IPS-11a (cell line): Measurements from ENCODE around the gene DNASE1.

Experiments
- H3K4me3 ChIP-seq: one replicate; pipeline ENCODE4 v1.5.1; 2013; ENCODE audit warnings: low read depth, low read length, control low read depth

Gene DNASE1

GRCh38 chr16:3661922-3662321 is 7.4 kb downstream of the DNASE1 start:
- H3K4me3 ChIP-seq, result no peak overlapping the region

DNA sequence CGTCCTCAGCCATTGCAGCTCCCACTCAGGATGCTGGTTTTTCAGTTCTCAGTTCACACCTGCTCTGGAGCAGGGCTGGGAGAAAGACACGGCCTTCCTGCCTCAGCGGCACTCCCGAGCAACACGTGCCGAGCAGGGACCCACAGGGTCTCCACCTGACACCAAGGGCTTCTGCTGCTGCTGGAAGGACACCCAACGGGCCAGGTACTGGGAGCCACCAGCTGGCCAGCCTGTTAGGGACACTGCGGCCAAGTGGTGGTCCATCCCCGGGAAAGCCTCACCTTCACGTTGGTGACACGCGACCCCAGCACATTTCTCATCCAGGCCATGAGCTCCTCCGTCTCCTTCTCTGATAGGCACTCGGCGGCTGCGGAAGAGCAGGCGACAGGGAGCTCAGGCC is 8.1 kb downstream of the DNASE1 start:
- no peak overlapping the region for H3K4me3 ChIP-seq

GRCh38 chr16:3664187-3664896 is 9.9 kb downstream of the DNASE1 start:
- no peak overlapping the region for H3K4me3 ChIP-seq

- no peak overlapping the region for H3K4me3 ChIP-seq
These were observed 11.0 kb downstream of the DNASE1 start for GRCh38 chr16:3665508-3665907.

GRCh38 chr16:3668626-3669025 is 14.1 kb downstream of the DNASE1 start:
- no peak overlapping the region for H3K4me3 ChIP-seq

GRCh38 chr16:3669082-3669481 is 14.6 kb downstream of the DNASE1 start:
- H3K4me3 ChIP-seq, result no peak overlapping the region

- H3K4me3 ChIP-seq, result no peak overlapping the region
These were observed 16.2 kb downstream of the DNASE1 start for GRCh38 chr16:3670711-3671110.

DNA sequence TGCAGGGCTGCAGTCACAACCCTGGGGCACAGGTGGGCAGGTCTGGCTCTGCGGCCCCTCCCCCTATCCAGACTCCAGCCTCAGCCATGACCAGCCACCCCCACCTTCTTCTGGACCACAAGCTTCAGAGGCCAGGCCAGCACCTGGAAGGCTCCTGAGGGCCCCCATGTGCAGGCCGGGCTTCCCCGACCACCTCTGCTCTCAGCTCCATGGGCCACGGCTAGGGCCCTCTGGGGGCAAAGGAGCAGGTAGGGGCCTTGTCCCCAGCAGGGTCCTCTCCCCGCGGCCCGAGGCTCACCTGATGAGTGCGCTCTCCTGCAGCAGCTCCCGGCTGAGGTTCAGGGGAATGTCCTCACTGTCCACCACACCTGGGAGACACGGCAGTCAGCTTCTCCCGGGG is 16.9 kb downstream of the DNASE1 start:
- no peak overlapping the region for H3K4me3 ChIP-seq

- no peak overlapping the region for H3K4me3 ChIP-seq
These were observed 18.1 kb downstream of the DNASE1 start for GRCh38 chr16:3672571-3673041.

DNA sequence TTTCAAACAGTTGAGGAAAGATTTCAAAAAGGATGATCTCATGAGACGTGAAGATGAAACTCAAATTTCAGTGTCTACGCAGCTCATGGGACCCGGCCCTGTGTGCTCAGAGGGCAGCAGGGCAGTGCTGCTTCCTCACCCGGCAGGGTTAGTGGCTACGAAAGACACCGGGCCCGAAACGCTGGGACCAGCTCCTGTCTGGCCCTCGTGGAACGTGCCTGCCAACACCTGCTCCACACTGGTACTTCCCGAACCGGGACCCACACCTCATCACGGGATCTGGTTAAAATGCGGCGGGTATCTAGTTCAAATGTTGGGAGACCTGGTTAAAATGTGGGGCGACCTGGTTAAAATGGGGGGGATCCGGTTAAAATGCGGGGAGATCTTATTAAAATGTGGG is 18.7 kb downstream of the DNASE1 start:
- H3K4me3 ChIP-seq, result no peak overlapping the region

DNA sequence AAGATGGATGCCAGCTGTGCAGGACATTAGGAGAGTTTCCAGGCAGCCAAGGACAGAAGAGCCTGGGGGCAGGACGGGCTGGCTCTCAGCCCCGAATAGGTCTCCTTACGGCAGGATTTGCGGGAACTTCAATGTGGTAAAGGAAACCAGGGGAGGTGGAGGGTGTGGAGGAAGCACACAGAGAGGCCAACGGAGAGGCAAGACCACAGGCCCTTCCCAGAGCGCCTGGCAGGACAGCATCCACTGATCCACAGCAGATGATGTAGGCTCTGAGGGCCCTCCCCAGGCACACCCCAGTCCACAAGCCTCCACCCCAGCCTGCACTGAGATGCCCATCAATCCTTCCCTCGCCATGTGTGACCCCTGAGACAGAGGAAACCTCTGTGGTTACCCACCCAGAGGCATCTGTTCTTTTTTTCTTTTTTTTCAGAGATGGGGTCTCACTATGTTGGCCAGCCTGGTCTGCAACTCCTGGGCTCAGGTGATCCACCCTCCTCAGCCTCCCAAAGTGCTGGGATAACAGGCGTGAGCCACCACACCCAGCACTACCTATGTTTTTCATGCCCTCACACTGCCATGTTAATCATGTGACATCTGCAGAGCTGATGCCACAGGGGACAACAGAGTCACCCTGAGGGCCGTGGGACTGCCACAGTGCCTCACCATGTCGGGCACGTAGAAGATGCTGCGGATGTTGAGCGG is 19.3 kb downstream of the DNASE1 start:
- H3K4me3 ChIP-seq, result no peak overlapping the region

DNA sequence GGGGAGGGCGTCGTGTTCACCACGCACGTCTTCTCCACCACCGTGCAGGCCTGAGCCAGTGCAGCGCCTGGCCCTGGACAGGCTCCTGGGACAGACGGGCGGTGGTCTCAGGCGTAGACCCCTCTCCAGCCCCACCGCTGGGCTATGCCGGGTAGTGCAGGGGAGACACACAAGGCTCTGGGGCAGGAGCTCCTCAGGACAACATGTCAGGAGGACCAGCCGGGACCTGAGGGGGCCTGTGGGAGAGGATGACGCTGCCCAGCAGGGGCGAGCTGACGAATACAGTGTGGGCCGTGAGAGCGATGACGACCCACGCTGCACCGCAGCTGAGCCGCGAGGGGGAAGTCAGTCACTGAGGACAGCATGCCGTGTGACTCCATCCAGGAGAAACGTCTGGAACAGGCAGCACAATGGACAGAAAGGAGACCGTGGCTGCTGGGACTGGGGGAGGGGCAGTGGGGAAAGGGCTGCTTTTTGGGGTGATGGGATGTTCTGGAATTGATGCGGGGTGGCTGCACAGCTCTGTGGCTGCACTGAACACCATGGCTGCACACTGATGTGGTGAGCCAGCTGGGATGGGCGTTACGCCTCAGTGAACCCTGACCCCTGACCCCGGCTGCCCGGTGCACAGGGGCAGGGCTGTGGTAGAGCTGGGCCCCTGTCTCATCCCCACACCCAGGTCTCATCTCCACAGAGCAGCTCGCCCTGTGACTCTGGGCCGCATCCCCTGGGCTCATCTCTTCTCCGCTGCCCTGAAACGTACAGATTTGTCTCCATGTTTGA is 20.2 kb downstream of the DNASE1 start:
- no peak overlapping the region for H3K4me3 ChIP-seq

GRCh38 chr16:3675601-3676130 is 21.2 kb downstream of the DNASE1 start:
- H3K4me3 ChIP-seq, result no peak overlapping the region

DNA sequence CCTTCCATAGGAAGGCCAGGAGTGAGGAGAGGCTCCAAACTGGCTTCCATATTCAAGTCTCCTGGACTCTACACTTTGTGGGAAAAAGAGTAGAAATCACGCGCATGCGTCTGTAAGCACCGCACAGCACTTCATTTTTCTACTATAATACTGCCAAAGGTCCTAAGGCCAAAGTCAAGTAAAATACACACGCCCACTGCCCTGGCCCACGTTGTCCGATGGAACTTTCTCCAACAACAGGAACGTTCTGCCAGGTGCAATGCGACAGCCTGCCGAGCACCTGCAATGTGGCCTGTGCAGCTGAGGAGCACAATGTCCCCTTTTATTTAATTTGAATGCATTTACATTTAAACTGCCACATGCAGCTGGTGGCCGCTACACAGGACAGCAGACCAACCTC is 23.5 kb downstream of the DNASE1 start:
- H3K4me3 ChIP-seq, result no peak overlapping the region

DNA sequence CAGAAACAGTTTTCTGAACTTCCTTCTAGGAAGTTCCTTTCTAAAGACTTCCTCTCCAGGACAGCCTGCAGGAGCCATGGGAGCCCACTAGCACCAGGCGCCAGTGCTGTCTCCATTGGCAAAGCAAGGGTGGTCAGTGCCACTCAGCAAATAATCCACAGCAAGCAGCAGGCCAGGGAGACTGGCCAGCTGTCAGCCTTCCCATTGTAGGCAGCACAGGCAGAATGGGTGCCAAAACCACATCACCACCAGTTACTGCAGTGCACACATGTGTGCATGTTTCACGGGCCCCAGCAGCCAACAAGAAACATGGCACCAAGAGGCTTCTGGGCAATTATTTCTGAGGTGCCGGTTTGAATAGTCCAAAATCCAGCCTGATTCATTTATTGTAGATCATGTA is 26.7 kb downstream of the DNASE1 start:
- no peak overlapping the region for H3K4me3 ChIP-seq

GRCh38 chr16:3687021-3687420 is 32.5 kb downstream of the DNASE1 start:
- no peak overlapping the region for H3K4me3 ChIP-seq

DNA sequence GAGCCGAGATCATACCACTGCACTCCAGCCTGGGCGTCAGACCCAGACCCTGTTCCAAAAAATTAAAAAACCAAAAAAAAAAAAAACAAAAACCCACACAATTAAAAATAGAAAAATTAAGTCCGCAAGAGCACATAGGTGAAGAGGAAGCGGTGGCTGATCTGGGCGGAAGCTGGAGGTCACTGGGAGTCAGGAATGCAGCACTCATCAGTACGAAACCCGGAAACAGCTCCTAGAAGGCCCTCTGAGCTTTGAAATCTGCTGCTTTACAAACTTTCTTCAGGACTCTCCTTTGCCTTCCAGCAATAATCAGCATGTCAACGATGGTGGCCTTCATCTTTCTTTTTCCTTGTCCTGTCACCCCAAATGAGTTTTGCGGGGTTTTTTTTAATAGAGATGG is 33.3 kb downstream of the DNASE1 start:
- no peak overlapping the region for H3K4me3 ChIP-seq

- H3K4me3 ChIP-seq, result no peak overlapping the region
These were observed 35.2 kb downstream of the DNASE1 start for GRCh38 chr16:3689731-3690130.

- H3K4me3 ChIP-seq, result no peak overlapping the region
These were observed 36.0 kb downstream of the DNASE1 start for GRCh38 chr16:3690470-3690928.

GRCh38 chr16:3690980-3691720 is 36.7 kb downstream of the DNASE1 start:
- H3K4me3 ChIP-seq, result no peak overlapping the region

GRCh38 chr16:3691761-3692160 is 37.3 kb downstream of the DNASE1 start:
- H3K4me3 ChIP-seq, result no peak overlapping the region
